Measurements from ENCODE around the gene FOXP1.
A peak's percentile ranks its signal among the peaks of the same experiment; 100 is the strongest.

FOXP1 gene

DNA sequence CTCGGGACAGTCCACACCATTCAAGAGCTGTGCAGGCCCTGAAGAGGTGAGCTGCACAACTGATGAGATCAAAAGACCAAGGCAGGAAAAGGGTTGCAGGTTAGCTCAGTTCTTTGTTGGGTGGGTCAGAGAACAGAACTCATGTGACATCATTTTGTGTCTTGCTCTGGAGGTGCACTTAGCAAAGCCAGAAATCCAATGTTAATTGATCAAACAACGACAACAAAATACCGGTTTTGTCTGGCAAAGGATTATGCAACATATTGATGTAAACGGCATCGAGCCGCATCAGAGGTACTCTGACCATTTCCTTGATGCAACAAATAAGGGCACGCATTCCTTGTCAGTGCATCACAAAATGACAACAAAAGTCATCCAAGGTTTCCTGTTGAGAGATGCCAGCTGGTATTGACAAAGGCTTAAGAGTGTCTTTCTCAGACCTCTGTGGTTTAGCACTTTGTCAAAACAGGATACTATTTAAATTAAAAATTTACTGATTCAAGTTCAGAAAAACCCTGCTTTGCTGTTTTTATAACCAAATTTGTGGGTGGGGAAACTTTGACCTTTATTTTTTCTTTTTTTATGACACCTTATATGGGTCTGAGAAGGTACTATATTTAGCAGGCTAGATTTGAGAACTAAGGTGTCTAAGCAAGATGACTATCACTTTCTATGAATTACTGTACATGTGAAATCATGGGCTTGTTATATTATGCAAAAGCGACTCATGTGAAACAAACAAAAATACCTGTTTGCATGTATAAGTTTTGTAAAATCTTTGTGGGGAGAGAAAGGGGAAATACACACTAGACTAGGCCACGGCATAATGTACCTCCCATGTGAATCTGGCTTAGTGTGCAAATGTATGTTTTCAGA, 496.1 kb downstream of the FOXP1 start:
- no peak for DNase-seq

DNA sequence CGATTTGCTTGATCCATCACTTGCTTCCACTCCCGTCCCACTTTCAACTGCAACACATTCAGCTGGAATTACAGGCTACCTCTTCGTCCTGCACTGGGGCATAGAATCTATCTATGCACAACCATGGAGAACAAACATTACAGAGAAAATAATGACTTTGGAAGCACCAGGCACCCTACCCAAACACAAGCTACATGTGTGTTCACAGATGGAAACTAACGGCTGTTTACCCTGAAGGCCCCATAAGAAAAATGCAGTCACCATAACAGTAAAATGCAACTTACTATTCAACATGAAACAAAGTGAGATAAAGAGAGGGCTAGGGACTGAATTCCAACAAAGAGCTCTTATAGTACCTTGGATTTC, 496.8 kb downstream of the FOXP1 start:
- DNase-seq: no peak

DNA sequence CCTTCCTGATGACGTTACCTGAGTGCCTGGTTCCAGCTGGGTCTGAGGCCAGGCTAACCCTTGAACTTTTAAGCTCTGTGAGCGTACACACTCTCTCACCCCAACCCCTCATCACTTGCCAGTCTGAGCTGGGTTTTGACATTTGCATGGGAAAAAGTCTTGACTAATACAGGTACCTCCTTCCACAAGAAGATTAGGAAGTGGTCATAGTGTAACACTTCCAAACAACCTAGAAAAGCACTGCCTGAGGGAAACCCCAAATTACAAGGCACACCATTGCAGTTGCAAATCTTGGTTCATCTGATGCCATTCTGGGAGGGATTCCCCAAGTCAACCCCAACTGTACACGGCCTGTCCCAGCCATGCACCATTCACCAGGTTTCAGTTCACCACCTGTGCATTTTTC, 499.8 kb downstream of the FOXP1 start:
- no peak for DNase-seq

DNA sequence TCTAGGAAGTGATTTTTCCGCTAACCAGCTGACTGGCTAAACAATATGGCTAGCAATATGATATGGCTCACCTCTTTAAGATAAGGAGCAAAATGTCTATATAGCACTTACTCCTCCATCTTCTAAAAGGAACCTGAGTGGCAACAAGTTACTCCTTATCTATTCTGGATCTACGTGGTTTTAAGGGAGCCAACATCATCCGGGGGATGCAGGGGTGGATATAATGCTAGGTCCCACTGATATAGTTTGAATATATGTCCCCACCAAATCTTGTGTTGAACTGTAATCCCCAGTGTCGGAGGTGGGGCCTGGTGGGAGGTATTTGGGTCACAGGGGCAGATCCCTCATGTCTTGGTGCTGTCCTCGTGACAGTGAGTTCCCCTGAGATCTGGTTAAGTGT, 500.7 kb downstream of the FOXP1 start:
- no peak for DNase-seq

DNA sequence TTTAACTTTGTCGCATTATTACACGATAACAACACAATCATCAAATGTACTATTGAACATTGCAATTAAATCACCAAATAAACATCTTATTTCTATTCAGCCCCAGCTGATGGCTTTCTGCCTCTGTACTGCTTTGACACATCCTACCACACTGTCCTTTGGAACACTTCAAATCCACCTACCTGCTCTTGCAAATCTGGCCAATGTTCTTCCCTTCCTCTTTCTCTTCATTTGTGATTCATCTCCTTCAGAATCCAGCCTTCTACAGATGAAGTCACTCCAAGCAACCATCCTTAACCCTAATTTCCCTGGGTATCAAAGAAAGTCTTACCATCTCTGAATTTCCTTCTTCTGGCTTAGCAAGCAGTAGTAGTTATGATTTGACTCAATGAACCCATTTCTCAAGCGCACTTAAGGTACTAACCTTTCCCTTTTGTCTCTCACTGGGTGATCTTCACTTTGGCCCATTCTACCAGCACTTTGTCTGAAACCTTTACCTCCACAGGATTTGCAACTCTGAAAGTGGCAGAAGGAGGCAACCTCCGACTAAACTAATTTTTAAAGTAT, 502.9 kb downstream of the FOXP1 start:
- DNase-seq: no peak

DNA sequence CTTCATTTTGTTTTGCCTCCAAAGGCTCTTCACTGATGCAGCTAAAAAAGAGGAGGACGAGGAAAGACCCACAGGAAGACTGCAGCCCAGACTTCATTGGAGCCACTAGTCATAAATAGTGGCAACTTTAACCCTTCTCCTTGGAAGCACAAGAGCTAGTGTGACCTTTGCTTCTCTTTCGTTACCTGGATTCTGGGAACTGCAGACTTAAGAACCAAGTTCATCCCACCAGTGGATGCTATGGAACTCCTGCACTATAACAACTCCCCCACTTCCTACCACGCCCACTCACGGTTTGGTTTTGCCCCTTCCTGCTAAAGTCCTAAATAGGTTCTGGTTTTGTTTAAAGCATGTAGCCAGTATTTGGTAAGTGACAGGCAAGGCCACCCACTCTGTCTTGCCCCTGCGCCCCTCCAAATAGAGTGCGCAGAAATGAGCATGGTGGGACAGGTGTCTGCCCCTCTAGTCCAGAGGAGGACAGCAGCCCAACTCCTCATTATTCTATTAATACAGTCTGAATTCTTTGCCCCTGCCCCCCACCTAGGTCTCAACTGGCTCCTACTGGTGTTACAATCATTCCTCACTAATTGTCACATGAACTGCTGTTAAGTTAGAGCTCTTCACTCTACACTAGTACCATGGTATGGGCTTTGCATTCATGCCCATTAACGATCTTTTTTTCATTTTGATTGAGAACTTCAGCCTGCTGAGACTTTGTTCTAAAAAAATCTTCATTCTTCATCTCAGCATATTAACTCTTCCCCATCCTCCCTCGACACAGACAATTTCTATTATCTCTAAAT, 504.6 kb downstream of the FOXP1 start:
- DNase-seq: no peak

DNA sequence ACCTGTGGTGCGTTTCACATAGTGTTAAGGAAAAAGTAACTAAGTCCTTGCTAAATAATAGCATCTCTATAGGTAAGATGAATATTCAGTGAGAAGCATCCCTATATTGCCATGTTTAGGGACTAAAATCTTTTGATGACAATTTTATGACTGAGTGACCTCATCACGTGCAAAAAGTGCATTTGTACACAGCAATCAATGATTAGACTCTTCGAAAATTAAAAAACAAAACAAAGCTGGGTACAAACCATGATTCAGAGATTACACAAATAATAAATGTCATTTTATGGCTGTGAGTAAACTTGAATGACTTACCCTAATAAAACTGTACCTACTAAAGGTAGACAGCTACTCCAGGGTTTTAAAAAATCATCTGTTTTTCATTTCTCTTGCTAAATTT, 505.3 kb downstream of the FOXP1 start:
- DNase-seq: no peak

DNA sequence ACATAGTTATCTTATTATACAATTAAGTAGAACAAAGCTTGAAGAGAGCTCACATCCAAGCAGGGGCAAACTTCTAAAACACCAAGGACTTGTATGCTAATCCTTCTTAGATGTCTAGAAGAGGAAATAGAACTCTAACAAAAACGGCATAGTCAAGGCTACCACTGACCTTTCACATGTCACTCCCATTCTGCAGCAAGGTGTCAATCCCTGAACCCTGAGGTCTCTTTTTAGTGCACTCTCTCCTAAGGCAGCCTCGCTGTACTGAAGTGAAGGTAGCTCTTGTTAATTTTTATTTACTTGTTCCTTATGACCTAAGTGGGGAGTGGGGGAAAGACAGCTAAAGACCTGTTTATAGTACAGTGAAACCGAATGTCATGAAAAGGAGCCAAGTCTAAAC, 506.5 kb downstream of the FOXP1 start:
- DNase-seq: no peak

DNA sequence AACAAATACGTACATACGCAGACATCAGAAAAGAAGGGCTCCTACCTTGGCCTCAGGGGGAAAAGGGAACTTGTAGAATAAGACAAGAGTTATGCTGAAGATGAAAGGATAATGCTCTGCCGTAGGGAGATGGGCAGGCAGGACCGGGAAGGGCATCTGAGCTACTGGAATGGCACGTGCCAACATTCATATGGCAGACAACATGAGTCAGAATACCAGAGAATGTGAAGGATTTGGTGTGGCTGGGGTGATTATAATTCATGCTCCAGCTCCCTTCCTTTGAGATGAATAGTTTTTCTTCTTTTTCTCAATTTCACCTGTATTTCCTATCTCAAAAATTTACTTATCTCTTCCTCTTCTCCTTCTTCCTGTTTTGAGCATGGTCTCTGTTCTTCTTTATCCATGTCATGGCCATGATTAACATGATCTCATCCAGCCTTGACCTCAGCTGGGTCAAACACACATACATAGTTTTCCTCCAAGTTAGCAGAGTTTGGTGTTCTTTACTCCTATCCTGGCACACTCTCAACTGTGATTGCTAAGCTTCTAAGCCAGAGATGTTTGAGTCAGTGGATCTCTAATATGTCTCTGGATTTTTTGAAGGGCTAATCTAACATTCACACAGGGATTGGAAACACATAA, 507.0 kb downstream of the FOXP1 start:
- no peak for DNase-seq

DNA sequence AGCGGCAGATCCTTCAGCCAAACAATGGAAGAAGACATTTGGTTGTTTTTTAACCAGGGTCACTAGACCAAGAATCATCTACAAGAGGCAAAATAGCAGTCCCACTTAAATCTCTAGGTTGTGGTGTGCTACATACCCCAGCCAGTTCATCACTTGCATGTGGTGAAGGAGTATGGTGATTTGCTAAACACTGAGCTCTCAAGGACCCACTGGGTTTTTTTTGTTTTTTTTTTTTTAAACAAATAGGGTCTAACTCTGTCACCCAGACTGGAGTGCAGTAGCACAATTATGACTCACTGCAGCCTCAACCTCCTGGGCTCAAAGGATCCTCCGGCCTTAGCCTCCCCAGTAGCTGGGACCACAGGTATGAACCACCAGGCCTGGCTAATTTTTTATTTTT, 508.0 kb downstream of the FOXP1 start:
- no peak for DNase-seq

DNA sequence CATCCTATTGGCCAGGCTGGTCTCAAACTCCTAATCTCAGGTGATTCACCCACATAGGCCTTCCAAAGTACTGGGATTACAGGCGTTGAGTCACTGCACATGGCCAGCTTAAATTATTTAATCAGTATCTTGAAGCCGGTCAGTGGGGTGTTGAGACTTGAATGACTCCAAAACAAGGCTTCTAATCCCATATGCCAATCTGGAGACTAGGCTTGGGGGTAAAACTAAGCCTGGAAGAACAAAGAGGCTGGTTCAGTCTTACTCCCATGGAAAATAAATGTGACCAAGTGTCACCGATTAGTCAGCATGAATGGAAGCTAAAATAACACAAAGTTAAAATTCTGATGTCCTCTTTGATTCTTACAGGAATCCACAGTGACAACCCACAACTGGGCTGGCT, 509.1 kb downstream of the FOXP1 start:
- no peak for DNase-seq

DNA sequence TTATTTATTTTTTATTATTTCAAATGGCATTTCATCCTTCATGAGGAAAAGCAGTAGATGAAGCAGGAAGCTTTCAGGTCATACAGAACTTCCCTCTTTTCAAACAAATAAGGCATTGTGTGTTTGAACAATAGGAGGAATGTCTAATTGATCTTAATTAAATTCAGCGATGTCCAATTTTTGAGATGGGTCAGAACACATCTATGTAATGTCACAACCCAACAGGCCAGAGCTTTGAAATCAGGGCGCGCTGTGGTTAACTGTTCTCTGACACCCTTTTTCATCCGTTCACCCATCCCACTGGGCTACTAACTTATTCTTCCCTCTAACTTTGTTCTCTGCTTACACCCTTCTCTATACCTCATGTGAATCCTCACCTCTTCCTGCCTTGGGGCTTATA, 510.5 kb downstream of the FOXP1 start:
- no peak for DNase-seq

DNA sequence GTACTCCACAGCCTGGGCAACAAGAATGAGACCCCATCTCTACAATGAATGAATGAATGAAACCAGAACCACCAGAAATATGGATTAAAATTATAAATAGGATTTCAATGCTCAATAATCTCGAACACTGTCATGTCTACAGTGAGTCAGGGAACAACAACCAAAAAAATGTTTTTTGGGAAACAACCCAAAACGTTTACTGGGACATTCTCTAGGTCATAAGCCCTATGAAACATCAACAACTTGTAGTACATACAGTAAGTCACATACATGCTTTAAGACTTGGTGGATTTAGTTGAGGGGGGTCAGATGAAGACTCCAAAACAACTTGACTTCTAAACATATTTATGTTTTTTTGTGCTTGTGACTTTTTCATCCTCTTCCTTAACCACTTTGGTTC, 511.2 kb downstream of the FOXP1 start:
- DNase-seq: no peak

DNA sequence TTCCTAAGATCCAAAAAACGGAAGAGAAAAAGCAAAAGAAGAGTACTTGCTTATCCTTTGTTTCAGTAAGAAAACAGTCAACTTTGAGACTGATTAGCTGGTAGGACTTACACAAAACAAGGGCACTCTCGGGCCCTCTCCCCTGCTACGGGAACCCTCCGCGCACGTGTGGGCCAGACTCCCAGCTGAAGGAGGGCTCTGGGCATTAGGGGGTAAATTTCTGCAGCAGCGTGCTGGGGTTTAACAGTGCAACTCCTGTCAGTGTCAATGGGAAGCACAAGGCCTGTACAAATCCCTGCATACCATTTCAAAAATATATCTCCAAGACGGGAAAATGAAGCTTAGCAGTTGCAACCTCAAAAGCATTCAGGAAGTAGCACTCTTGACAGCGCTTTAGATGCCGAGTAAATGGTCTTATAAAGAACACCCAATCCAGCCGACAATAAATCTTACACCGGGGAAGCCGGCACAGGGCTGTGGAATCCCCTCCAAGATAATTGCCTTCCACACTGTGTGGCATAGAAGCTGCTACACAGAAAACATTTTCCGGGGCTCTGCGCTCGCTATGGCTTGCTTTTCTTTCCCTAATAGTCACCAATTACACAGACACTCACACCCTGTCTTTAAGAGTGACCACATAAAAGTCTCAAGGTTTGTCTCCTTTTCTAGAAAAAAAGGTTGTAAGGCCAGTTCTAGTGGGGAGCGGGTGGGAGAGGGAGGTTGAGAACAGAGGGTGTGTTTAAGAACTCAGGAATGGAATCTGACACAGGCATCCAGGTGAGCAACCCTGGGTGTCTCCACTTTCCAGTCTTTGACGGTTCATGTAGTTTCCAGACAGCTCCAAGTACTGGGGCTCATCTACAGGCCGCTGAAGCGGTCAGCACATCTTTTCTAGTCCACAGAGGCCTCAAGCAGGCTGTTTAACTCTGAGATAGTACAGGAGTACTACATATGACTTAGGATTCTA, 512.7 kb downstream of the FOXP1 start:
- no peak for DNase-seq

DNA sequence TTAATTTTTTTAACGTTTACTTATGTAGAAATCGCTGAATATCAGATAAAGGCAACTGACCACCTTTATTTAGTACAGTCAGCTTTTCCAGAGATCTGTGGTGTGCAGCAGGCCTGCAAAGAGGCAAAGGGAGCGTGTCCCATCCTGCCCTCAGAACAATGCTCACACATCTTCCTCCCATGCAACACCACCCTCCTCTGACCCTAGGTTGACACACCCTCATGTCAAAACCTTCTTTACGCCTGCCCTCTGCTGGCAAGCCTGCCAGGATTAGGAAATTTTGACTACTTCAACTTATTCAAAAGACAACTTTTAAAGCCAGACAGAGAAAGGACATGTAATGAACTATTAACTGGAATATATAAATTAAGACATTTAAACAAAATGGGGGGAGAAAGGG, 513.7 kb downstream of the FOXP1 start:
- peak; percentile 51 to 56 for DNase-seq

DNA sequence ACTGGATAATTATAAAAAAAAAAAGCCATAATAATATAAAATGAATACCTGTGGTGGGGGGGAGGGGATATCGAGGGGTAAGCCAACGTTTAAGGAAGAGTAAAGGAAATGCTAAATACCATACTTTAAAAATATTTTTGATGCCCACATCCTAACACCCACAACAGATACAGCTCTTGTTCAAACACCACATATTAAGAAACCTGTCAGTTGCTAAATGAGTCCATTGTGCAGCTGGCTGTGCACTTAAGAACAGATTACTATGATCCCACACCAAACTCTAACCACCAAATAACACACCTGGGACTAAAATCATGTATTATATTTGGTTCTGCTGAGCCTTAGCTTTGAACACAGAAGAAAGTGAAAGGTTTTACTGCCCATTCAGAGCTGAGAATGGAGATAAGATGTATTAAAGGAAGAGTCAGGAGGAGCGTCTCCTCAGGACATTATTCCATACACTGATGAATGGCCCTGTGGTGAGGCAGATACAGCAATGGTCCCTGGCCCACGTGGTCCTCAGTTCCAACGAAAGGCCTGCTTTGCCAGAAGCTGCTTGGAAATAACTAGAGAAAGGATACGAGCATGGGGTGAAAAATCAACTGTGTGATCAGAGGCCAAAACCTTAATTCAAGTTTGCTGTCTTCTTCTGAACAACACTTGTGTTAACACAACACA, 515.4 kb downstream of the FOXP1 start:
- DNase-seq: no peak

DNA sequence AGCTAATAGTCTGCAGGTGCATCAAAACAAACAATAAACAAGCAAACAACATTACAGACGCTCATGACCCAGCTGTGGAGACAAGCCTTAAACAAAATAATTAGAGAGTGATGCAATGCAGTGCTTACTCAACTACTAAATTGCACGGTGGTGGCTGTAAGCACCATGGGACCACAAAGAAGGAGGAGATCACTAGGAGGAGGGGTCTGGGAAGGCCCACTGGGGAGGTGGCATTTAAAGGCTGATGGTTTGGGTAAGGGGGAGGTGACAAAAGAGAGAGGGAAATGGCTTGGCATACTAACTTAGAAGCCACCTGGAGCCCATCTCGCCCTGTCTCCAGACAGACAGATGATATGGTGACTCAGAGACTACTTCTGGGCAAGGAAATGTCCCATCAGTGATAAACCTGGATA, 516.7 kb downstream of the FOXP1 start:
- DNase-seq: no peak

DNA sequence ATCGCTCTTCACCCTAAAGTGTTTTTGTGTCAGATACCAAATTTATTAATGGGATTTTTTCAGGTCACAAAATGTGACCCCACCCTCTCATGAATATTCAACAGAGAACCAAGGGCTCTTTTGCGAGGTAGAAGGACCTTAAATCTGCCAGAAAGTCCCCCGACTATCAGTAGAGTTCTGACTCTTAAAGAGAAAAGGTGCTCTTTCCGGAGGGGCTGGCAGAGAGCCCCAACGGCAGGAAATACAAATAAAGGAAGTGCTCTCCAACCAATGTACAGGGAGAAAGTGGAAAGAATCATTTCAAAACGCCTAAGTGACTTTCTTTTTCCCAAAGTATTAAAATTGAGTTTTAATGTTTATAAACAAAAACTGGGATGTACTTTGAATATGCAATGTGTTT, 517.2 kb downstream of the FOXP1 start:
- no peak for DNase-seq

DNA sequence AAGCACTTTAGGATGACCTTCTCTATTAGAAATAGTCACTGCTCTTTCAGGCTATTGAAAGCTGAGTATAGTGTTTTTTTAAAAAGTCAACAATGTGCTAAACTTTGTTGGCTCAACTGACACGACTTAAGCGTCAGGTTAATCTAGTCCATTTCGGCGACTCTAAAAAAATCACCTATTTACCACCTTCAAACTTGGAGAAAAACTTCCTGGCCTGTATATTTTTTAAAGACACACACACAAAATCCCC, 517.8 kb downstream of the FOXP1 start:
- DNase-seq: no peak

DNA sequence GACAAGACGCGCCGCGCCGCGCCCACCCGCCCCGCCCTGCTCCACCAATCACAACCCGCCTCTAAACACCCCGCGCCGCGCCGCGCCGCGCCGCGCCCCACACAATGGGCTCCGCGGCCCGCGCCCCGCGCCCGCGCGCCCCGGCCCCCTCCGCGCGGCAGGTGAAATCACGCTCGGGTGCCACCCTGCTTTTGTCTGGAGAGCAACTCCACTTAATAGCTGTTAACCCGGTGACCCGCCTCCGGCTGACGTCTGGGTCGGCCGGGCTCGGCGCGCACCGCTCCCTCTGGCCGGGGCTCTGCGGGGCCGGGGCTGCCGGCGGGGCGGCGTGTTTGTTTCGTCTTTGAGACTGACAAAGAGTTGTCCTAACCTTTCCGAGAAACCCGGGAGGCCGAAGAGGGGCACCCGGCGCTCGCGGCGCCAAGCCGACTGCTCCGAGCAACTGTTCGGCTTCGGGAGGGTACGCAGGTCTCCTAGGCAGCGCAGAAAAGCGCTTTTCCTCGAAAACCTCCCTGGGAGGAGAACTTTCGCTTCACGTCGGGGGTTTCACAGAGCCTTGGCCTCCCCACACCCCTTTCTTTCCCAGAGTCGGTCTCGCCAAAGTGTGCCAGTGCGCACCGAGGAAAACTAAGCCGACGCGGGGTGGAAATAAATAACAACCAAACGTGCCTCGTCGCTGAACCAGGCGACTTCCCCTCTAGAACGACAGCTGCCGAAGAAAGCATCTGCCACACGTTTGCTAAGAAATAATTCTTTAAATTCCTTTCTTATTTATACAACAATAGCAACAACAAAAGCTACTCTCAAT, 518.4 kb downstream of the FOXP1 start:
- peak; percentile 57 to 62 for DNase-seq
